H1 (cell line): ENCODE results near the gene PLA2G4E. TPM values are rescaled to one million over a fixed set of nuclear protein-coding genes. Genes with fewer than 3 reads are reported as not detected.

Experiments used
- CHD2 ChIP-seq: IDR thresholded peaks from 2 replicates; pipeline ENCODE4 v1.6.1; 2012; ENCODE audit warnings: low read length, improper control_type of control experiment
- MAFK ChIP-seq: IDR thresholded peaks from 2 replicates; pipeline ENCODE4 v1.6.1; 2012; ENCODE audit warnings: low read depth, mild to moderate bottlenecking, improper control_type of control experiment, low read length
- SAP30 ChIP-seq: fragments of 300-600 bp; sonication (generic); IDR thresholded peaks from 2 replicates; pipeline ENCODE4 v1.7.1; 2012; ENCODE audit warnings: low read length, moderate library complexity, mild to moderate bottlenecking, inconsistent platforms; ENCODE audit not compliant: insufficient read depth, insufficient replicate concordance
- polyA plus RNA-seq, 7 experiments: library from polyadenylated mRNA; depleted of rRNA in 3 of 7; stranded (reverse) in 5 of 7; unstranded in 2 of 7; fragments of >200 nt in 5 of 7; fragments of 200-250 nt in 2 of 7; gene quantifications; 1 replicate in 5 of 7; 2 replicates in 1 of 7; 4 replicates in 1 of 7; pipeline versions ENCODE4 v1.2.1 to v1.2.3, GENCODE V29; 2011 to 2013; ENCODE audit warnings: missing spikeins in 2 of 7, mixed read lengths in 2 of 7
- total RNA-seq: library from RNA; stranded (reverse); fragmentation: NEBNext Ultra II Directional; extraction: Animal tissue kit (Norgen Biotek cat#: 25700); gene quantifications from 2 replicates; pipeline ENCODE4 v1.2.1, GENCODE V29; 2021

Gene PLA2G4E
- total and polyA plus RNA-seq, 2 of the 8 experiments (the other 6 are each of a cell fraction or from before 2014, with no cell fraction given): 0.03 TPM; not detected in 1

DNA sequence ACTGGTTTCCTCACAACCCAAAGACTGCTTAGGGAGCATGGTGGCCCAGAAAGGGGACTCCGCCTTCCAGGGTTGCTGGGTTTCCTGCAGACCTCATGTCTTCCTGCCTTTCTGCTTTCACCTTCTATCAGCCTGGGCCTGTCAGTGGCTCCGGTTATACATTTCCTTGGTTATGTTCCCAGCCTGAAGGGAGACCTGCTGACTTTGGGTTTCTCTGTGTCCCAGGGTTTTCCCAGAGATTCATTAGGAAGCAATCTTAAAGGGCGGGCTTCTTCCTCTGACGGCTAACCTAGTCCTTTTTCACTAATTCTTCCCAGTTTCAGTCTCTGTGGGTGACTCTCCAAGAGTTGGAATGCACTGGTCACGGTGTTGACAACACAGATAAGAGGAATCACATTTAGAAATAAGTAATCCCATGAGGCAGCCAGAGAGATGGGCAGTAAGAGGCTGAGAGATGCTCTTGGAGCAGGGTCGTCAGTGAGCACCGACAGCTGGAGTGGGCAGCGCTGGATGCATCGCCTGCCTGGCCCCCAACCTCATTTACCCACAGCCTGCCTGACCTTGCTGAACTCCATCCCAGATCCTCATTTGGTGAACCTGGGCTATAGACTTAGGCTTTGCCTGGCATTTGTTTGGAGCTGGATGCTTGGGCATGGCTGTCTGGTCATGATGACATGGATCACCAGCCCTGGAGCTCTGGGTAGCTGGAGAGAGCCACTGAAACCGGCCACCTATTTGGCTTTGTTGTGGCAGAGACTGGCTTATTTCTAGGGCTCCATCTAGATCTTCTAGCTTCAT lies 38.5 kb downstream of the PLA2G4E start (continued):
- TF ChIP-seq SAP30 (no peak), MAFK (no peak), CHD2 (no peak)
- TF ChIP-seq, all 59 proteins: peak for 0
